Measurements from ENCODE around the gene NEAT1.

- TF ChIP-seq CTCF (conservative IDR thresholded peaks at IDR 0.05; ENCODE audit: low read length) = no peak
- TF ChIP-seq EZH2phosphoT487 (IDR thresholded peaks at IDR 0.05; ENCODE audit: borderline replicate concordance) = no peak
Observed at GRCh38 chr11:65446446-65447277, 24.1 kb downstream of the NEAT1 start.
